IMR-90 (cell line): ENCODE measurements around the gene CASP8.

Experiments
- BHLHE40 ChIP-seq: fragments of 150-350 bp; IDR thresholded peaks from 2 replicates; pipeline ENCODE4 v1.6.1; 2016; ENCODE audit warnings: mild to moderate bottlenecking, low read depth, low read length
- CEBPB ChIP-seq: IDR thresholded peaks from 2 replicates; pipeline ENCODE4 v1.6.1; 2012; ENCODE audit warnings: low read depth, low read length, improper control_type of control experiment
- CHD1 ChIP-seq: IDR thresholded peaks from 2 replicates; pipeline ENCODE4 v1.6.1; 2012; ENCODE audit warnings: low read depth, low read length, improper control_type of control experiment
- ELK1 ChIP-seq: fragments of 150-350 bp; IDR thresholded peaks from 2 replicates; pipeline ENCODE4 v1.6.1; 2016; ENCODE audit warnings: low read depth, mild to moderate bottlenecking, low read length, moderate library complexity, borderline replicate concordance
- MAZ ChIP-seq: IDR thresholded peaks from 2 replicates; pipeline ENCODE4 v1.6.1; 2012; ENCODE audit warnings: low read depth, mild to moderate bottlenecking, low read length, improper control_type of control experiment, moderate library complexity, borderline replicate concordance
- POLR2A ChIP-seq: IDR thresholded peaks from 2 replicates; pipeline ENCODE4 v1.6.1; 2012; ENCODE audit warnings: mild to moderate bottlenecking, low read depth, low read length
- RAD21 ChIP-seq: IDR thresholded peaks from 2 replicates; pipeline ENCODE4 v1.6.1; 2012; ENCODE audit warnings: low read length, improper control_type of control experiment
- RCOR1 ChIP-seq: IDR thresholded peaks from 2 replicates; pipeline ENCODE4 v1.6.1; 2012; ENCODE audit warnings: mild to moderate bottlenecking, low read length, improper control_type of control experiment; ENCODE audit not compliant: insufficient replicate concordance
- RFX5 ChIP-seq: IDR thresholded peaks from 2 replicates; pipeline ENCODE4 v1.8.0; 2012; ENCODE audit warnings: low read depth, mild to moderate bottlenecking, low read length, moderate library complexity
- SMC3 ChIP-seq: fragments of 150-350 bp; IDR thresholded peaks from 2 replicates; pipeline ENCODE4 v1.6.1; 2016; ENCODE audit warnings: low read depth, mild to moderate bottlenecking, antibody characterized with exemption, low read length, moderate library complexity
- USF2 ChIP-seq: fragments of 150-350 bp; IDR thresholded peaks from 2 replicates; pipeline ENCODE4 v1.6.1; 2017; ENCODE audit warnings: mild to moderate bottlenecking, antibody characterized with exemption, low read length, low read depth
- TF ChIP-seq, protein P1 (sequence below): conservative IDR thresholded peaks from 2 replicates; pipeline ENCODE4 v1.5.1; 2012; ENCODE audit warnings: mild to moderate bottlenecking, low read depth, low read length, improper control_type of control experiment

DNA sequence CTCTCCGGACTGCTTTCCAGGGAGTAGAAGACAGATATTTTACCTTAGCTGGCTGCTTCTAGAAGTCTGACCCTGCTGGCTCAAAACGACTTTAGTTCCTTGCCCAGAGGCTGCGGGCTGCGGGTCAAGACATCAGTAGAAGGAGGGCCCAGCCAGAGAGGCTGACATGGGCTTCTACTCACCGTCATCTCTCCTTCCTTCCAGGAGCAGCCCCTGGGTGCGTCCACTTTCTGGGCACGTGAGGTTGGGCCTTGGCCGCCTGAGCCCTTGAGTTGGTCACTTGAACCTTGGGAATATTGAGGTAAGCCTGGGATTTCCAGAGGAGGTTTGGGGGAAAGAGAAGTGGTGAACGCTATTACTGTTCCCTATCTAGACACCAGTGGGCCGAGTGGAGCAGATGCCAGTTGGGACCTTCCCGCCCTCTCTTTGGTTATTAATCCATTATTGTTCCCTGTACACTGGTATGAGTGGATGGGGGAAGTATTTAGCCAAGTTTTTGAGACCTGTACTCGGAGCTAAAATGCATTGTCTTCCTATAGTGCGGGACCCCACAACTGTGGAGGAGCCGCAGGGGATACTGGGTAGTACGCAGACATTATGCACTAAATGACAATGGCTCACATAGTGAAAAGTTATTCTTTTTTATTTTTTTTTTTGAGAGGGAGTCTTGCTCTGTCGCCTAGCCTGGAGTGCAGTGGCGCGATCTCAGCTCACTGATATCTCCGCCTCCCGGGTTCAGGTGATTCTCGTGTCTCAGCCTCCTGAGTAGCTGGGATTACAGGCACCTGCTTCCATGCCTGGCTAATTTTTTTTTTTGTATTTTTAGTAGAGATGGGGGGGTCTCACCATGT lies 26.3 kb upstream of the CASP8 start:
- TF ChIP-seq, protein P1, sequence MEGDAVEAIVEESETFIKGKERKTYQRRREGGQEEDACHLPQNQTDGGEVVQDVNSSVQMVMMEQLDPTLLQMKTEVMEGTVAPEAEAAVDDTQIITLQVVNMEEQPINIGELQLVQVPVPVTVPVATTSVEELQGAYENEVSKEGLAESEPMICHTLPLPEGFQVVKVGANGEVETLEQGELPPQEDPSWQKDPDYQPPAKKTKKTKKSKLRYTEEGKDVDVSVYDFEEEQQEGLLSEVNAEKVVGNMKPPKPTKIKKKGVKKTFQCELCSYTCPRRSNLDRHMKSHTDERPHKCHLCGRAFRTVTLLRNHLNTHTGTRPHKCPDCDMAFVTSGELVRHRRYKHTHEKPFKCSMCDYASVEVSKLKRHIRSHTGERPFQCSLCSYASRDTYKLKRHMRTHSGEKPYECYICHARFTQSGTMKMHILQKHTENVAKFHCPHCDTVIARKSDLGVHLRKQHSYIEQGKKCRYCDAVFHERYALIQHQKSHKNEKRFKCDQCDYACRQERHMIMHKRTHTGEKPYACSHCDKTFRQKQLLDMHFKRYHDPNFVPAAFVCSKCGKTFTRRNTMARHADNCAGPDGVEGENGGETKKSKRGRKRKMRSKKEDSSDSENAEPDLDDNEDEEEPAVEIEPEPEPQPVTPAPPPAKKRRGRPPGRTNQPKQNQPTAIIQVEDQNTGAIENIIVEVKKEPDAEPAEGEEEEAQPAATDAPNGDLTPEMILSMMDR, result no peak
- TF ChIP-seq ELK1 (no peak), SMC3 (no peak), USF2 (no peak), CHD1 (no peak), CEBPB (no peak), POLR2A (no peak), RFX5 (no peak), BHLHE40 (no peak), RAD21 (no peak), MAZ (no peak), RCOR1 (no peak)
